IPS DF 19.7 (cell line): Measurements from ENCODE around the gene PRKD1.

Source experiments
- DNase-seq: peaks from one replicate; pipeline ENCODE4 v3.0.0-alpha.2; 2013; ENCODE audit warnings: low read depth, low spot score

PRKD1 gene

DNA sequence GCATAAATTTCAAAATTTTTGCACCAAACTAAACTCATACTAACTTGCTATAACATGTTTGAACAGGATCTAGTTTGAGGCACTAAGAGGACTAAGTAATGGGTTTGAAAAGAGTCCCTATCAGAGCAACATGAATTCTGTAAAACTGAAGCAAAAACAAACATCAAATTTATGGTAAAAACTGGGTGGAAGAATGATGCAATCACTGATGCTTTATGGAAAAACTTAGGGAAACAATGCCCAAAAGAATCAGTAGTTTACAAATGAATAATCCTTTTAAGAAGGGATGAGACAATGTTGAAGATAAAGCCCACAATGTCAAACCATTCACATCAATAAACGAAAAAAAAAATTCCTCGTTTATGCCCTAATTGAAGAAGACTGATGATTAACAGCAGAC is 88.9 kb downstream of the PRKD1 start:
- no peak for DNase-seq

GRCh38 chr14:29836395-29836794 is 91.3 kb downstream of the PRKD1 start:
- no peak for DNase-seq

DNA sequence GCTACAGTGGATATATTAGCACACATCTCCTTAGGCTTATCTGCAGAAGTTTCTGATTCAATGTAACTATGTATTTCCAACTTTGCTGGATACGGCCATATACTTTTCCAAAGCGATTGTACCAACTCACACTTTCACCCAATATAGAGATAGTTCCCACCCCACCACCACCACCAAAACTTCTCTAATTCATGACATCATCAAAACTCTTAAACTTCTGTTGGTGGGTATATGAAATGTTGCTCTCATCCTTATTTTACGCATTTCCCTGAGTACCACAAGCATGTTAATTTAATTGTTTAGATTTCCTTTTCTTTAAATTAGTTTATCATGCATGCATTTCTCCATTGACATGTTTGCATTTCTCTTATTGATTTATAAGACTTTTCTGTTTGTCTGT is 95.6 kb downstream of the PRKD1 start:
- no peak for DNase-seq

DNA sequence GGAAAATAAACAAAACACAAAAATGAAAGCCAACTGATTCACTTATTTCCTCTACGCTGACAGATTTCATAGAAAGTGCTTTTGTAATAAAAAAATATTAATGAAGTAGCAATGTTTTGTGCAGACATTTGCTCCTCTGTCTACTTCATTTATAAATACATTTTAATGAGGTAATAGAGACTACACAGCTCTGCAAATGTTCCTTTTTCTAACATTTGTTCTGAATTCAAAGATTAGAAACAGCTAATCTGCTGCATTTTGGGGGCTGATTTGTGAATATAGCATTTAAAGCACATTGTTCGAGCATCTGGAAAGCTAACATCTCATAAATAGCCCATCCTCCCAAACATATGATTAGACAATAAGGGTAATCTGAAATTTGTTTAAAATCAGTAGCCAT is 97.8 kb downstream of the PRKD1 start:
- DNase-seq, result no peak

- no peak for DNase-seq
These were observed 103.8 kb downstream of the PRKD1 start for GRCh38 chr14:29823816-29824215.

DNA sequence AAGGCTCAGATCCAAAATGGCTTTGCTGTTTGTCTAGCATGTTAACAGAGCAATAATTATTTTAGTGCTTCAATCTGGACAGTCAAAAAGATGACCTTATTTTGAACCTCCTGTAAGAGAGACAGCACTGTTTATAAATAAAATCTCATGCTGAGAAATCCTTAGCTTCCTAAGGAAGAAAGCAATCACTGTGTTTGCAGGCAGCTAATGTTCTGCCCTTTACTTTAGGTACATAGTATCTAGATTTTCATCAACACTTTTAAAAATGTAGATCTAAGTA is 105.3 kb downstream of the PRKD1 start:
- no peak for DNase-seq

DNA sequence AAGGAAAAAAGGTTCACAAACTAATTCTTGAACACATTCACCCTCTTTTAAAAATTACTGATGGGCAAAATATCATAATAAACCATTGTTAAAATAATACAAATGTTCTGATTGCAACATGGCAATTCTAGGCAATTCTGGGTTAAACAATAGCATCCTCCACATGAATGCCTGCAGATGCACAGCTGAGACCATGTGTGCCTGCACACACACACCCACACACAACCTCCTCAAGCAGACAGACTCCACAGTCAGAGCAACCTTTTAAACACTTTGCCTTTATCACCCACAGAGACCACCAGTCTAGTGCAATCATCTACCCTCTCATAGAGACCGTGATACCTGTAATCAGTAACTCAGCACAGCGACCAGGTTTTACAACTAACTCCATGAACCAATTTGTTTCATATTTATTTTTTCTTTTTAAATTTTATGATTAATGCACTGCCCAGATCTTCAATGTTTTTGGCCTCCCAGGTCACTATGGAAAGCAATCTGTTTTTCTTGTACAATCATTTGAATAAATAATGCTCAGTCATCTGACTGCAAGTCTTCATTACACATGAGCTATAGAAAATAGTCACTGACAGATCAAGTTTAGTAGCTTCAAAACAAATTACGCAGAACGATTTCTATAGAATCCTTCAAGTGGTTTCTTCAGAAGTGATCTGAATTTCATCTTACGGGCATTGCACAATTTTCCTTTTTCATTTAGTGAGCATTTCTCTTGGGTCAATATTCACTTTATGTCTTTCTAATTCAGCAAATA is 105.8 kb downstream of the PRKD1 start:
- no peak for DNase-seq

- DNase-seq, result no peak
These were observed 106.4 kb downstream of the PRKD1 start for GRCh38 chr14:29821242-29821641.

DNA sequence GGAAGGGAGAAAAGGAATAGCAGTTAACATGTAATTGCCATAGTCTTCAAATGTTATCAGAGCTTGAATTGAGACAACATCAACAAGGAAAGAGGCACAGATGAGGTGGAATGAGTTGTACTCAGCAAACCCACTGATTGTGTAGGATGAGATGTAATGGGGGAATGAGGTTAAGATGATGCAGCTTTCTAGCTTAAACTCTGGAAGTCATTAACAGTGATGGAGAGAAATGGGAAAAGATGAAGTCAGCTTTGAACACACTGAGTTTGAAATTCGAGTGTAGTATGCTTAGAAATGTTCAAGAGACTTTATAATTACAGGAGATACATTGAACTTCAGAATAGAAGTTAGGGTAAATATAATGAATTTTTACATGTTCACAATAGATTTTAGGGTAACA is 106.9 kb downstream of the PRKD1 start:
- no peak for DNase-seq

- DNase-seq, result no peak
These were observed 109.8 kb downstream of the PRKD1 start for GRCh38 chr14:29817767-29818405.

GRCh38 chr14:29815016-29815674 is 112.5 kb downstream of the PRKD1 start:
- no peak for DNase-seq

- no peak for DNase-seq
These were observed 113.3 kb downstream of the PRKD1 start for GRCh38 chr14:29814156-29815015.

GRCh38 chr14:29810682-29811081 is 117.0 kb downstream of the PRKD1 start:
- no peak for DNase-seq

GRCh38 chr14:29810064-29810463 is 117.6 kb downstream of the PRKD1 start:
- DNase-seq, result no peak

GRCh38 chr14:29806124-29806517 is 121.5 kb downstream of the PRKD1 start:
- DNase-seq, result no peak

DNA sequence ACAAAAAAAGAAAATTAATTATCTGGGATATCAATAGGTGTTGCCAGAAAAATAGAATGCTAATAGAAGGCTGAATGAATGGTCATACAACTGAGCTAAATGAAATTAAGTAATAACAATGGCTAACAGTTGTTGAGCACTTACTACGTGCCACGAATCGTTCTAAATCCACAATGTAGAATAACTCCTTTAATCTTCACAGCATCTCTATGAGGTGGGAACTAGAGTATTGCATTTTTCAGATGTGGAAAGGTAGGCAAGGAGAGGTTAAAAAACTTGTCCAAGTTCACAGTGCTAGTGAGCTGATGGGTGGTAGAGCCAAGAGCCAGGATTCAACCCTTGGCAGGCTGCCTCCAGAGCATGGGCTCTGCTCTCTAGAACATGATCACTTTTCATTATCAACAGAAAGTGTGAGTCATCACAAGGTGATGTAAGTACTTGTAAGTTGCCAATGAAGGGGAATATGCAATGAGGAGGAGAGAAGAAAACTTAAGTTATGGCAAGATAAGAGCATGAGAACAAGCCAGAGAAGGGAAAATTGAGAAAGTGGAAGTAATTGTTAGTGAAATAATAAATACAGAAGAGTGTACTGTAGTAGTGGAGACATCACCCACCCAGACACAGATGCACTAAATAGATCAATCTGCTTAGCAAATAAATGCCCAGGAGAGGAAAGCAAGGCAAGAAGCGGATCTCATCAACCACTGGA is 122.1 kb downstream of the PRKD1 start:
- DNase-seq, result no peak

GRCh38 chr14:29804481-29805266 is 123.0 kb downstream of the PRKD1 start:
- no peak for DNase-seq

DNA sequence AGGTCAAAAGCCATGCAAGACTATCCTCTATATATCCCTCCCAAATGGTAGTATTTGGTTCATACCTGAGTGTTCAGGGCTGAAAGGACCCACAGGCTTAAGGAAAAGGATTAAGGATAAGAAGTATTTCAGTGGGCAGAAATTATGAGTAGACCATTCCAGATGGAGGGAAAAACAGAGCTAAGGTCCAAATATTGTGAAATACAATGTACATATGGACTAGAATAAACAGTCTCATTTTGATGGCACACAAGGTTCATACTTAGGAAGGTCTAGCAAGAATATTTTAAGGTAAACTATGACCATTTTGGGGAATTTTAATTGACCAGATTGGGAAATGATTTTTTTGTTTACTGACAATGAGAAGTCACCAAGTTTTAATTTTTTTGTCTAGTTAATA is 124.6 kb downstream of the PRKD1 start:
- no peak for DNase-seq

DNA sequence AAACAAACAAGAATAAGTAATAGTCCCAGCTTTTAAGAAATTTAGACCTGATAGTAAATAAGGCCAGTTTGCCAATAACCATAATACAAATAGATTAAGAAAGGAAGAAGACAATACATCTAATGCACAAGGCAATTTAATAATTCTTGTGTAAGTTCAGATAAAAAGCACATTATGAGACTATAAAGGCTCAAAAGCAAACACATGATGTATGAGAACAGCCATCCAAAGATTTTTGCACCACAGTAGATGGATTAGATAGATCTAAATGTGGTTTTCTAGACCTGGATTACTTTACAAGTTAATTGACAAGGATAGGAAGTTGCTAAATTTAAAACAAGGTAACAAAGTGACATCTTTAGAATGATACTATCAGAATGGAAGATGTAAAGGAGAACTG is 125.4 kb downstream of the PRKD1 start:
- no peak for DNase-seq

DNA sequence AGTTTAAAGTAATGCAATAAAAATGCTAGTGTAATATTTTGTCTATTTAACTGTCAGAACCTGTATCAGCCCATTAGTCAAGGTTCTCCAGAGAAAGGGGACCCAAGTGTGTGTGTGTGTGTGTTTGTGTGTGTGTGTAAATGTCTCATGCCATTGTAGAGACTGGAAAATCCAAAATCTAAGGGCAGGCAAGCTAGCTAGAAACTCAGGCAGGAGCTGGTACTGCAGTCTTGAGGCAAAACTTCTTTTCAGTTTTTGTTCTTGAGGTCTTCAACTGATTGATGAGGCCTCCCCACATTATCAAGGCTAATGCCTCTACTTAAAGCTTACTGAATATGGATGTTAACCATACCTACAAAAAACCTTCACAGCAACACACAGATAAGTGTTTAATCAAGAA is 126.7 kb downstream of the PRKD1 start:
- DNase-seq, result no peak
